Stimulated activated CD8-positive, alpha-beta memory T cell treated with anti-CD3 and anti-CD28 coated beads, Interleukin-12 subunit alpha, Interleukin-12 subunit beta, amount 100 ng/mL, for 4 hours (primary cell): Measurements from ENCODE around the gene ADAM12.
"Not testable (repeated sequence)": the region's sequence is repeated elsewhere in the genome, so short reads cannot be mapped to it uniquely, and the experiment has no call there.

Experiments used
- DNase-seq: peaks from one replicate; pipeline ENCODE4 v3.0.0-alpha.2; 2020; ENCODE audit warnings: low read depth

ADAM12 gene

GRCh38 chr10:126402721-126403695, 14.7 kb upstream of the ADAM12 start:
- no peak for DNase-seq

- DNase-seq, result no peak
Observed at GRCh38 chr10:126400641-126401040, 12.4 kb upstream of the ADAM12 start.

GRCh38 chr10:126398924-126399323, 10.6 kb upstream of the ADAM12 start:
- no peak for DNase-seq

- DNase-seq, result no peak
Observed at GRCh38 chr10:126398383-126398743, 10.1 kb upstream of the ADAM12 start.

GRCh38 chr10:126397640-126398382, 9.5 kb upstream of the ADAM12 start:
- DNase-seq, result no peak

GRCh38 chr10:126397156-126397555, 8.9 kb upstream of the ADAM12 start:
- no peak for DNase-seq

GRCh38 chr10:126394948-126395347, 6.7 kb upstream of the ADAM12 start:
- DNase-seq, result no peak

GRCh38 chr10:126393076-126393475, 4.8 kb upstream of the ADAM12 start:
- DNase-seq, result no peak

- no peak for DNase-seq
Observed at GRCh38 chr10:126392469-126392868, 4.2 kb upstream of the ADAM12 start.

- no peak for DNase-seq
Observed at GRCh38 chr10:126392068-126392467, 3.8 kb upstream of the ADAM12 start.

GRCh38 chr10:126391192-126391885, 3.1 kb upstream of the ADAM12 start:
- DNase-seq, result no peak

GRCh38 chr10:126390324-126390723, 2.0 kb upstream of the ADAM12 start:
- DNase-seq, result no peak

GRCh38 chr10:126387041-126387921, 996 bp downstream of the ADAM12 start:
- no peak for DNase-seq

- no peak for DNase-seq
Observed at GRCh38 chr10:126384269-126384873, 3.9 kb downstream of the ADAM12 start.

GRCh38 chr10:126380352-126381076, 7.8 kb downstream of the ADAM12 start:
- no peak for DNase-seq

GRCh38 chr10:126379166-126379565, 9.1 kb downstream of the ADAM12 start:
- DNase-seq, result not testable (repeated sequence)

- no peak for DNase-seq
Observed at GRCh38 chr10:126376956-126377355, 11.3 kb downstream of the ADAM12 start.

- DNase-seq, result no peak
Observed at GRCh38 chr10:126375926-126376554, 12.2 kb downstream of the ADAM12 start.

- DNase-seq, result no peak
Observed at GRCh38 chr10:126375299-126375698, 13.0 kb downstream of the ADAM12 start.

GRCh38 chr10:126374435-126374834, 13.8 kb downstream of the ADAM12 start:
- DNase-seq, result no peak
